H9 (cell line): Measurements from ENCODE around the gene ACSM5. TPM values are rescaled to one million over a fixed set of nuclear protein-coding genes. Genes with fewer than 3 reads are reported as not detected.
"Not testable (repeated sequence)": the region's sequence is repeated elsewhere in the genome, so short reads cannot be mapped to it uniquely, and the experiment has no call there.

Source experiments
- DNase-seq: peaks from one replicate; pipeline ENCODE4 v3.0.0-alpha.2; 2017
- H2AFZ ChIP-seq: one replicate; pipeline ENCODE4 v1.6.1; 2013; ENCODE audit warnings: mild to moderate bottlenecking, low read length, control low read depth, moderate library complexity
- H2AK5ac ChIP-seq: 2 replicates; pipeline ENCODE4 v1.6.1; 2013; ENCODE audit warnings: low read length, control low read depth, mixed read lengths; ENCODE audit not compliant: insufficient read length
- H2BK120ac ChIP-seq: one replicate; pipeline ENCODE4 v1.6.1; 2013; ENCODE audit warnings: low read depth, mild to moderate bottlenecking, low read length, control low read depth, inconsistent platforms; ENCODE audit not compliant: poor library complexity, severe bottlenecking
- H2BK12ac ChIP-seq: 2 replicates; pipeline ENCODE4 v1.6.1; 2013; ENCODE audit warnings: low read length, control low read depth, mixed read lengths, low read depth; ENCODE audit not compliant: insufficient read length
- H2BK15ac ChIP-seq: 2 replicates; pipeline ENCODE4 v1.6.1; 2013; ENCODE audit warnings: low read depth, low read length, control low read depth
- H2BK20ac ChIP-seq: one replicate; pipeline ENCODE4 v1.6.1; 2013; ENCODE audit warnings: low read depth, mild to moderate bottlenecking, low read length, control low read depth, inconsistent platforms; ENCODE audit not compliant: poor library complexity, severe bottlenecking
- H2BK5ac ChIP-seq: 2 replicates; pipeline ENCODE4 v1.6.1; 2013; ENCODE audit warnings: low read length, control low read depth, mixed read lengths; ENCODE audit not compliant: insufficient read length
- H3K14ac ChIP-seq: 2 replicates; pipeline ENCODE4 v1.6.1; 2013; ENCODE audit warnings: low read length, control low read depth; ENCODE audit not compliant: insufficient read depth
- H3K18ac ChIP-seq: 2 replicates; pipeline ENCODE4 v1.6.1; 2013; ENCODE audit warnings: low read depth, mild to moderate bottlenecking, mixed read lengths, low read length, control low read depth; ENCODE audit not compliant: insufficient read length
- H3K23ac ChIP-seq: 2 replicates; pipeline ENCODE4 v1.6.1; 2013; ENCODE audit warnings: low read length, control low read depth, mixed read lengths, low read depth; ENCODE audit not compliant: insufficient read length
- H3K23me2 ChIP-seq: 2 replicates; pipeline ENCODE4 v1.6.1; 2013; ENCODE audit warnings: low read depth, mild to moderate bottlenecking, mixed read lengths, low read length, control low read depth; ENCODE audit not compliant: insufficient read length, poor library complexity, severe bottlenecking
- H3K27ac ChIP-seq: 2 replicates; pipeline ENCODE4 v1.5.1; 2013; ENCODE audit warnings: low read length, control low read depth, mixed read lengths, low read depth; ENCODE audit not compliant: insufficient read length
- H3K27me3 ChIP-seq: 2 replicates; pipeline ENCODE4 v1.6.1; 2013; ENCODE audit warnings: low read length, control low read depth, inconsistent platforms; ENCODE audit not compliant: insufficient read depth
- H3K4ac ChIP-seq: 2 replicates; pipeline ENCODE4 v1.6.1; 2013; ENCODE audit warnings: low read depth, mild to moderate bottlenecking, control low read depth, inconsistent platforms, low read length, moderate library complexity
- H3K4me1 ChIP-seq: 2 replicates; pipeline ENCODE4 v1.6.1; 2013; ENCODE audit warnings: low read length, control low read depth, inconsistent platforms; ENCODE audit not compliant: insufficient read depth
- H3K4me2 ChIP-seq: 2 replicates; pipeline ENCODE4 v1.6.1; 2013; ENCODE audit warnings: low read length, control low read depth, mixed read lengths; ENCODE audit not compliant: insufficient read length, insufficient read depth
- H3K56ac ChIP-seq: 2 replicates; pipeline ENCODE4 v1.6.1; 2013; ENCODE audit warnings: low read depth, mild to moderate bottlenecking, mixed read lengths, low read length, control low read depth; ENCODE audit not compliant: insufficient read length
- H3K79me1 ChIP-seq: 2 replicates; pipeline ENCODE4 v1.6.1; 2013; ENCODE audit warnings: low read depth, mild to moderate bottlenecking, moderate library complexity, low read length, control low read depth, inconsistent platforms; ENCODE audit not compliant: insufficient read depth, poor library complexity, severe bottlenecking
- H3K79me2 ChIP-seq: 2 replicates; pipeline ENCODE4 v1.6.1; 2013; ENCODE audit warnings: low read length, control low read depth, inconsistent platforms; ENCODE audit not compliant: insufficient read depth
- H3K9ac ChIP-seq: 2 replicates; pipeline ENCODE4 v1.6.1; 2013; ENCODE audit warnings: low read length, control low read depth, mixed read lengths; ENCODE audit not compliant: insufficient read length; ENCODE audit errors: extremely low read depth
- H3K9me3 ChIP-seq: one replicate; pipeline ENCODE4 v1.6.1; 2013; ENCODE audit warnings: low read depth, low read length, inconsistent platforms; ENCODE audit not compliant: control insufficient read depth
- H3T11ph ChIP-seq: one replicate; pipeline ENCODE4 v1.6.1; 2013; ENCODE audit warnings: mild to moderate bottlenecking, low read length, control low read depth, inconsistent platforms
- H4K20me1 ChIP-seq: one replicate; pipeline ENCODE4 v1.6.1; 2013; ENCODE audit not compliant: control insufficient read depth, insufficient read length, insufficient read depth
- H4K5ac ChIP-seq: 2 replicates; pipeline ENCODE4 v1.6.1; 2013; ENCODE audit warnings: low read depth, mild to moderate bottlenecking, mixed read lengths, low read length, control low read depth; ENCODE audit not compliant: insufficient read length
- H4K8ac ChIP-seq: replicated peaks from 2 replicates; pipeline ENCODE4 v1.6.1; 2013; ENCODE audit warnings: low read length, control low read depth, mixed read lengths, low read depth; ENCODE audit not compliant: insufficient read length
- H4K91ac ChIP-seq: 2 replicates; pipeline ENCODE4 v1.6.1; 2013; ENCODE audit warnings: low read depth, mild to moderate bottlenecking, moderate library complexity, mixed read lengths, low read length, control low read depth; ENCODE audit not compliant: insufficient read length
- H3K27ac Mint-ChIP-seq, 3 experiments: 2 replicates in 2 of 3; 3 replicates in 1 of 3; pipeline ENCODE4 v1.8.0; 2020 to 2021; ENCODE audit warnings: mixed read lengths in 3 of 3, mild to moderate bottlenecking in 1 of 3, moderate library complexity in 1 of 3
- H3K27me3 Mint-ChIP-seq: 2 replicates; pipeline ENCODE4 v1.8.0; 2021; ENCODE audit warnings: low read depth, mild to moderate bottlenecking, moderate library complexity, mixed read lengths
- H3K36me3 Mint-ChIP-seq, 3 experiments: 2 replicates in 2 of 3; 3 replicates in 1 of 3; pipeline ENCODE4 v1.8.0; 2020 to 2021; ENCODE audit warnings: low read depth in 3 of 3, mixed read lengths in 3 of 3; ENCODE audit not compliant: insufficient read depth in 1 of 3
- H3K4me1 Mint-ChIP-seq, 2 experiments: 2 replicates each; pipeline ENCODE4 v1.8.0; 2020; ENCODE audit warnings: mixed read lengths in 2 of 2
- H3K4me3 Mint-ChIP-seq, 2 experiments: 2 replicates in 1 of 2; 3 replicates in 1 of 2; pipeline ENCODE4 v1.8.0; 2020 to 2021; ENCODE audit warnings: mild to moderate bottlenecking in 2 of 2, mixed read lengths in 2 of 2, moderate library complexity in 1 of 2
- H3K9me3 Mint-ChIP-seq, 2 experiments: 2 replicates in 1 of 2; 3 replicates in 1 of 2; pipeline ENCODE4 v1.8.0; 2020; ENCODE audit warnings: mild to moderate bottlenecking in 2 of 2, mixed read lengths in 2 of 2, moderate library complexity in 1 of 2
- WGBS: extraction: QIAGEN DNeasy Blood & Tissue Kit; methylation state at CpG from one replicate; pipeline ENCODE4 v1.1.7; 2013; ENCODE audit warnings: missing lambda C conversion rate, low lambda C conversion rate, mixed read lengths; ENCODE audit not compliant: insufficient read length; ENCODE audit errors: extremely low coverage; 5-methylcytosine and 5-hydroxymethylcytosine counted together
- total RNA-seq: library from RNA; stranded (reverse); gene quantifications from 2 replicates; pipeline ENCODE4 v1.2.1, GENCODE V29; 2021

Gene ACSM5
- total RNA-seq, 1 experiment from 2014 or later = not detected

- not testable (repeated sequence) for H3K23ac ChIP-seq, H3K27me3 ChIP-seq, H4K20me1 ChIP-seq, H4K8ac ChIP-seq, H2AFZ ChIP-seq, H2BK12ac ChIP-seq, H3K9me3 ChIP-seq, H3K79me2 ChIP-seq, H3K4me1 Mint-ChIP-seq, H4K91ac ChIP-seq, H2BK15ac ChIP-seq, H3K9me3 Mint-ChIP-seq, H3K23me2 ChIP-seq, H3K27me3 Mint-ChIP-seq, H3K4ac ChIP-seq, H3T11ph ChIP-seq, H3K9ac ChIP-seq, H4K5ac ChIP-seq, H3K56ac ChIP-seq, H2BK20ac ChIP-seq, H2AK5ac ChIP-seq, H2BK5ac ChIP-seq, H3K4me3 Mint-ChIP-seq, H3K36me3 Mint-ChIP-seq, H3K4me1 ChIP-seq, H3K27ac ChIP-seq, H3K79me1 ChIP-seq, H3K27ac Mint-ChIP-seq, H2BK120ac ChIP-seq, DNase-seq, H3K18ac ChIP-seq, H3K14ac ChIP-seq, H3K4me2 ChIP-seq
- no CpG with 5 or more reads among the region's 2 CpGs for WGBS
Observed at GRCh38 chr16:20421748-20422147, 12.4 kb downstream of the ACSM5 start.

- not testable (repeated sequence) for H3K79me1 ChIP-seq, H2AFZ ChIP-seq, H4K5ac ChIP-seq, H3K23me2 ChIP-seq, H2BK20ac ChIP-seq, H3K36me3 Mint-ChIP-seq, H3K9ac ChIP-seq, H3K4ac ChIP-seq, H3K4me1 Mint-ChIP-seq, H2BK12ac ChIP-seq, H3K4me2 ChIP-seq, H4K91ac ChIP-seq, H3T11ph ChIP-seq, H3K27me3 Mint-ChIP-seq, H3K4me3 Mint-ChIP-seq, H2BK15ac ChIP-seq, H4K20me1 ChIP-seq, H2BK120ac ChIP-seq, H3K14ac ChIP-seq, H3K9me3 ChIP-seq, H3K23ac ChIP-seq, H3K27ac Mint-ChIP-seq, H3K27ac ChIP-seq, H3K4me1 ChIP-seq, H3K79me2 ChIP-seq, H3K27me3 ChIP-seq, DNase-seq, H3K18ac ChIP-seq, H2BK5ac ChIP-seq, H3K56ac ChIP-seq, H4K8ac ChIP-seq, H2AK5ac ChIP-seq
- no CpG with 5 or more reads among the region's 5 CpGs for WGBS
- peaks cover 5 to 15% of the 10 kb centered on the region in 2 experiments; a peak in 3 of 5 replicates for H3K9me3 Mint-ChIP-seq
Observed at GRCh38 chr16:20423772-20424128, 14.4 kb downstream of the ACSM5 start.
